Esophagus muscularis mucosa (tissue), 4 donors: Measurements from ENCODE around the gene LMNTD1. TPM values are rescaled to one million over a fixed set of nuclear protein-coding genes. Genes with fewer than 3 reads are reported as not detected.

Experiments used
- DNase-seq: peaks from one replicate; pipeline ENCODE4 v3.0.0-alpha.2; 2017; ENCODE audit errors: extremely low spot score
- H3K27ac ChIP-seq, 4 donors: fragments of 200-600 bp; sonication (generic); replicated peaks in 1 of 4; 1 replicate in 3 of 4; 2 replicates in 1 of 4; pipeline ENCODE4 v1.5.1; 2016 to 2019; ENCODE audit warnings: mild to moderate bottlenecking in 1 of 4
- H3K27me3 ChIP-seq, 4 donors: fragments of 200-600 bp; sonication (generic); one replicate each; pipeline versions ENCODE4 v1.5.1 to v1.6.0; 2016 to 2019
- H3K36me3 ChIP-seq, 4 donors: fragments of 200-600 bp; sonication (generic); one replicate each; pipeline ENCODE4 v1.5.1; 2016 to 2019
- H3K4me1 ChIP-seq, 4 donors: fragments of 200-600 bp; sonication (generic); one replicate each; pipeline ENCODE4 v1.5.1; 2016 to 2019
- H3K4me3 ChIP-seq, 4 donors: fragments of 200-600 bp; sonication (generic); 1 replicate in 2 of 4; 2 replicates in 2 of 4; pipeline ENCODE4 v1.5.1; 2016 to 2019; ENCODE audit warnings: mild to moderate bottlenecking in 4 of 4, moderate library complexity in 1 of 4
- H3K9me3 ChIP-seq, 4 donors: fragments of 200-600 bp; sonication (generic); 1 replicate in 3 of 4; 2 replicates in 1 of 4; pipeline ENCODE4 v1.5.1; 2016 to 2019
- CTCF ChIP-seq, 3 experiments: fragments of 200-600 bp in 2 of 3; fragments of 450-650 bp in 1 of 3; sonication (generic) in 2 of 3; IDR thresholded peaks; one replicate each; pipeline ENCODE4 v1.5.1; 2017 to 2019; ENCODE audit warnings: antibody characterized with exemption in 3 of 3, mild to moderate bottlenecking in 2 of 3, moderate library complexity in 1 of 3
- EP300 ChIP-seq: sonication (generic); formaldehyde crosslinking; IDR thresholded peaks from one replicate; pipeline ENCODE4 v1.6.1; 2017; ENCODE audit warnings: antibody characterized with exemption
- POLR2A ChIP-seq: fragments of 450-650 bp; IDR thresholded peaks from one replicate; pipeline ENCODE4 v1.6.1; 2017; ENCODE audit warnings: antibody characterized with exemption, moderate library complexity, mild to moderate bottlenecking, low read depth
- POLR2AphosphoS5 ChIP-seq, 2 donors: sonication (generic); formaldehyde crosslinking; IDR thresholded peaks; one replicate each; pipeline ENCODE4 v1.6.1; 2017; ENCODE audit warnings: antibody characterized with exemption in 2 of 2
- WGBS: methylation state at CpG from one replicate; pipeline ENCODE4 v1.1.5; 2018; 5-methylcytosine and 5-hydroxymethylcytosine counted together
- intact Hi-C: fragments of 100-400 bp; cut with DNase I; formaldehyde crosslinking; loops from one replicate; pipeline ENCODE4 v1.15.1; 2023
- total RNA-seq, 4 donors: library from RNA; depleted of rRNA; stranded (reverse); fragments of >200 nt; gene quantifications; one replicate each; pipeline versions ENCODE4 v1.1.0 to v1.2.1, GENCODE V29; 2016

Gene LMNTD1
- total RNA-seq, 4 donors from 2014 or later, result 0.75 to 1.8 (median 1.2) TPM; not detected in 1

- Histone ChIP-seq H3K4me3 (no peak overlapping the region), H3K4me1 (peaks cover 0 to 10% (median 4%) of the 10 kb centered on the region in 4 donors), H3K9me3 (no peaks in the 10 kb centered on the region), H3K27ac (no peak overlapping the region), H3K27me3 (no peaks in the 10 kb centered on the region), H3K36me3 (no peaks in the 10 kb centered on the region)
- no peak for DNase-seq
- intact Hi-C loops, result no loop called here
- 81% methylated on average over 2 of the region's 2 CpGs for WGBS
- TF ChIP-seq EP300, result no peak
- no peak for TF ChIP-seq POLR2AphosphoS5 (IDR thresholded peaks at IDR 0.05)
- TF ChIP-seq POLR2A, result no peak
- no peak for TF ChIP-seq CTCF (IDR thresholded peaks at IDR 0.05)
Observed at GRCh38 chr12:25455696-25456095, 97.4 kb downstream of the LMNTD1 start.

DNA sequence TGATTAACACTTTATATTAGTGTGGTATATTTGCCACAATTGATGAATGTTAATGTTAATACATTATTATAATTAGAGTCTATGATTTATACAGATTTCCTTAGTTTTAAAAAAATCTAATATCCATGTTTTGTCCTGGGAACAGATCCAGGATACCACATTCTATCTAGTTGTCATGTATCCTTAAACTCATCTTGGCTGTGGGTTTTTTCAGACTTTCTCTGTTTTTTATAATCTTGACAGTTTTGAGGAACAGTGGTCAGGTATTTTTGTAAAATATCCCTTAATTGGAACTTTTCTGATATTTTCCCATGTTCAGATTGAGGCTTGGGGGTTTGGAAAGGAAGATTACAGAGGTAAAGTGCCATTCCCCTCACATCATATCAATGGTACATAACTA, 104.1 kb downstream of the LMNTD1 start:
- no peaks in the 10 kb centered on the region for H3K27me3 ChIP-seq
- TF ChIP-seq EP300 (no peak), CTCF (IDR thresholded peaks at IDR 0.05) (no peak), POLR2A (no peak), POLR2AphosphoS5 (IDR thresholded peaks at IDR 0.05) (no peak)
- intact Hi-C loops, result loop anchor here (10.0 kb wide), 1 partner anchor 126 kb away; no protein-coding TSS in a partner anchor
- no peaks in the 10 kb centered on the region for H3K36me3 ChIP-seq
- DNase-seq, result no peak
- no peak overlapping the region for H3K4me3 ChIP-seq
- H3K27ac ChIP-seq, result no peak overlapping the region
- H3K9me3 ChIP-seq, result no peaks in the 10 kb centered on the region
- no peaks in the 10 kb centered on the region for H3K4me1 ChIP-seq

GRCh38 chr12:25447046-25447445, 106.0 kb downstream of the LMNTD1 start:
- no peak overlapping the region for H3K4me3 ChIP-seq
- no peak for DNase-seq
- H3K27me3 ChIP-seq, result no peaks in the 10 kb centered on the region
- H3K4me1 ChIP-seq, result no peaks in the 10 kb centered on the region
- no peak overlapping the region for H3K27ac ChIP-seq
- 89% methylated on average over 3 of the region's 3 CpGs for WGBS
- H3K36me3 ChIP-seq, result no peaks in the 10 kb centered on the region
- no peak for TF ChIP-seq CTCF (IDR thresholded peaks at IDR 0.05)
- TF ChIP-seq EP300, result no peak
- no peak for TF ChIP-seq POLR2AphosphoS5 (IDR thresholded peaks at IDR 0.05)
- TF ChIP-seq POLR2A, result no peak
- H3K9me3 ChIP-seq, result no peaks in the 10 kb centered on the region
- intact Hi-C loops, result loop anchor here (10.0 kb wide), 1 partner anchor 128 kb away; no protein-coding TSS in a partner anchor

- Histone ChIP-seq H3K9me3 (no peaks in the 10 kb centered on the region), H3K27me3 (no peaks in the 10 kb centered on the region), H3K27ac (no peak overlapping the region), H3K4me1 (peaks cover 5 to 20% (median 17%) of the 10 kb centered on the region in 4 donors), H3K36me3 (no peaks in the 10 kb centered on the region), H3K4me3 (no peak overlapping the region)
- intact Hi-C loops, result loop anchor here (5.0 to 10.0 kb wide), 2 partner anchors 396 to 519 kb away; partner anchors contain the start of gene RASSF8
- no peak for TF ChIP-seq POLR2A
- DNase-seq, result no peak
- 100% methylated on average over 1 of the region's 1 CpG for WGBS
Observed at GRCh38 chr12:25438638-25439037, 114.4 kb downstream of the LMNTD1 start.

- intact Hi-C loops, result loop anchor here (2.0 to 10.0 kb wide), 3 partner anchors 398 to 592 kb away; partner anchors contain the start of gene RASSF8
- 62% methylated on average over 9 of the region's 9 CpGs for WGBS
- H3K4me3 ChIP-seq, result peak overlapping the region; percentile 29 to 50 (median 36)
- no peaks in the 10 kb centered on the region for H3K27me3 ChIP-seq
- H3K9me3 ChIP-seq, result no peaks in the 10 kb centered on the region
- H3K36me3 ChIP-seq, result no peaks in the 10 kb centered on the region
- DNase-seq, result no peak
- TF ChIP-seq CTCF (IDR thresholded peaks at IDR 0.05) (peak; percentile 70 to 86 (median 86)), POLR2AphosphoS5 (IDR thresholded peaks at IDR 0.05) (no peak), POLR2A (no peak), EP300 (no peak)
- H3K27ac ChIP-seq, result peak overlapping the region in 2 of 4 donors; percentile 26 to 29
- peaks cover 5 to 34% (median 28%) of the 10 kb centered on the region in 4 donors for H3K4me1 ChIP-seq
Observed at GRCh38 chr12:25436206-25437030, 116.7 kb downstream of the LMNTD1 start.
